EH (cell line): ENCODE measurements around the gene P2RX7.

Source experiments
- DNase-seq: peaks from one replicate; pipeline ENCODE4 v3.0.0-alpha.2; 2015; ENCODE audit warnings: low read depth

The P2RX7 gene

GRCh38 chr12:121229826-121230537 lies 97.3 kb downstream of the P2RX7 start:
- peak; percentile 79 for DNase-seq

DNA sequence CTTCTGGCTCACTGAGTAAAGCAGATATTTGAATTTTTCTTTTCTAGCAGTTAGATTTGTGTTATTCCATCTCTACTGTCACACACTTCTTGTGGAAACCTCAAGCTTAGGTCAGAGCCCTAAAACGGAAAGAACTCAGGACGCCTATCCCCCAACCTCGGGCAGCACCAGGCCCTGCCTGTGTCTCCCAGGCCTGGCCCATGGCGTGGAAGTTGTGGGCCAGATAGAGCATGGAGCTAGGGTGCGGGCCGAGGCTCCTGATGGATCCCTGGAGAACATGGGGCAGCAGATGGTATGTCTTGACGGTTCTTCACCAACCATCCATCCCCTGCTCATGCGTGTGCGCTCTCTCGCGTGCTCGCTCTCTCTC lies 97.8 kb downstream of the P2RX7 start:
- DNase-seq: no peak

- no peak for DNase-seq
Measured at GRCh38 chr12:121232163-121232562, 99.5 kb downstream of the P2RX7 start.

GRCh38 chr12:121232977-121233627 lies 100.4 kb downstream of the P2RX7 start:
- DNase-seq: no peak

DNA sequence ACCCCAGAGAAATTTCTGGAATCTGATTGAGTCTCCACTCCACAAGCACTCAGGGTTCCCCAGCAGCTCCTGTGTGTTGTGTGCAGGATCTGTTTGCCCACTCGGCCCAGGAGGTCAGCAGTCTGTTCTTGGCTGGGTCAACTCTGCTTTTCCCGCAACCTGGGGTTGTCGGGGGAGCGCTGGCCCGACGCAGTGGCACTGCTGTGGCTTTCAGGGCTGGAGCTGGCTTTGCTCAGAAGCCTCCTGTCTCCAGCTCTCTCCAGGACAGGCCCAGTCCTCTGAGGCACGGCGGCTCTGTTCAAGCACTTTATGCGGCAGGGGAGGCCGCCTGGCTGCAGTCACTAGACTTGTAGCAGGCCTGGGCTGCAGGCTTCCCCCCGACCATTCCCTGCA lies 100.9 kb downstream of the P2RX7 start:
- DNase-seq: no peak

DNA sequence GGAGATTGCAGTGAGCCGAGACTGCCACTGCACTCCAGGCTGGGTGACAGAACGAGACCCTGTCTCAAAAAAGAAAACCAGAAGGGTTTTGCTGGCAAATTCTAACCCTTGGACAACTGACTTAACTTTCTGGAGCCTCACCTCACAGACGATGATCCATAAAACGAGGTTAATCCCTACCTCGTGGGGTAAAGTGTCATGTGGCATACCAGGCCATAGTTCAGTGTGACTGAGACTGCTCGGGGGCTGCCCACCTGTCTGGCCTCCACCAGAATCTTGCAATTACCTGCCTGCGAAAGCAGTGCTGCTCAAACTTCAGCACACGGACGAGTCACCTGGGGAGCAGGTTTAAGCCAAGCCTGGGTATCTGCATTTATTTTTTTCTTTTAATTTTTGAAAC lies 104.1 kb downstream of the P2RX7 start:
- no peak for DNase-seq

- no peak for DNase-seq
Measured at GRCh38 chr12:121237415-121237814, 104.7 kb downstream of the P2RX7 start.
